MM.1S (cell line): ENCODE measurements around the gene MAPK11.

Experiments
- DNase-seq: peaks from one replicate; pipeline ENCODE4 v3.0.0-alpha.2; 2015
- H2AFZ ChIP-seq: fragments of 300-600 bp; sonication (generic); 2 replicates; pipeline ENCODE4 v1.6.0; 2016; ENCODE audit warnings: antibody characterized with exemption, low read length
- H3F3A ChIP-seq: fragments of 300-600 bp; sonication (generic); 2 replicates; pipeline ENCODE4 v1.6.1; 2016; ENCODE audit warnings: mild to moderate bottlenecking, antibody characterized with exemption, low read length, moderate library complexity, mixed read lengths; ENCODE audit not compliant: insufficient read depth
- H3K27ac ChIP-seq: fragments of 300-600 bp; sonication (generic); 2 replicates; pipeline ENCODE4 v1.5.1; 2016; ENCODE audit warnings: mild to moderate bottlenecking, low read length
- H3K27me3 ChIP-seq: fragments of 300-600 bp; sonication (generic); replicated peaks from 2 replicates; pipeline ENCODE4 v1.6.0; 2016; ENCODE audit warnings: low read length; ENCODE audit not compliant: insufficient read depth
- H3K36me3 ChIP-seq: fragments of 300-600 bp; sonication (generic); replicated peaks from 2 replicates; pipeline ENCODE4 v1.6.1; 2016; ENCODE audit warnings: mild to moderate bottlenecking, low read length, mixed read lengths; ENCODE audit not compliant: insufficient read depth
- H3K4me1 ChIP-seq: fragments of 300-600 bp; sonication (generic); 2 replicates; pipeline ENCODE4 v1.6.1; 2016; ENCODE audit warnings: low read length, mixed read lengths
- H3K4me2 ChIP-seq: fragments of 300-600 bp; sonication (generic); 2 replicates; pipeline ENCODE4 v1.6.0; 2016; ENCODE audit warnings: low read depth, low read length
- H3K4me3 ChIP-seq: fragments of 300-600 bp; sonication (generic); 2 replicates; pipeline ENCODE4 v1.5.1; 2016; ENCODE audit warnings: low read length, mixed read lengths
- H3K79me2 ChIP-seq: fragments of 300-600 bp; sonication (generic); 2 replicates; pipeline ENCODE4 v1.6.1; 2016; ENCODE audit warnings: mixed run types, low read length, mixed read lengths
- H3K9ac ChIP-seq: fragments of 300-600 bp; sonication (generic); 2 replicates; pipeline ENCODE4 v1.6.1; 2016; ENCODE audit warnings: low read length, mixed read lengths
- H3K9me2 ChIP-seq: fragments of 300-600 bp; sonication (generic); replicated peaks from 2 replicates; pipeline ENCODE4 v1.6.1; 2016; ENCODE audit warnings: mild to moderate bottlenecking, low read length, mixed read lengths; ENCODE audit not compliant: insufficient read depth
- H3K9me3 ChIP-seq: fragments of 300-600 bp; sonication (generic); replicated peaks from 2 replicates; pipeline ENCODE4 v1.6.1; 2016; ENCODE audit warnings: mild to moderate bottlenecking, low read length, mixed read lengths; ENCODE audit not compliant: insufficient read depth
- H4K20me1 ChIP-seq: fragments of 300-600 bp; sonication (generic); 2 replicates; pipeline ENCODE4 v1.6.1; 2016; ENCODE audit warnings: mild to moderate bottlenecking, low read length, moderate library complexity, mixed read lengths; ENCODE audit not compliant: insufficient read depth
- EZH2 ChIP-seq: fragments of 300-600 bp; sonication (generic); optimal IDR thresholded peaks from 2 replicates; pipeline ENCODE3; 2017; ENCODE audit warnings: low read depth, mild to moderate bottlenecking, antibody characterized with exemption, low read length, mixed read lengths
- EZH2phosphoT487 ChIP-seq: fragments of 300-600 bp; sonication (generic); IDR thresholded peaks from 2 replicates; pipeline ENCODE4 v1.6.1; 2018; ENCODE audit warnings: antibody characterized with exemption, low read length
- TF ChIP-seq, protein P1 (sequence below): fragments of 300-600 bp; sonication (generic); IDR thresholded peaks from 2 replicates; pipeline ENCODE4 v1.5.1; 2016; ENCODE audit warnings: antibody characterized with exemption, low read length, mixed read lengths

The MAPK11 gene

DNA sequence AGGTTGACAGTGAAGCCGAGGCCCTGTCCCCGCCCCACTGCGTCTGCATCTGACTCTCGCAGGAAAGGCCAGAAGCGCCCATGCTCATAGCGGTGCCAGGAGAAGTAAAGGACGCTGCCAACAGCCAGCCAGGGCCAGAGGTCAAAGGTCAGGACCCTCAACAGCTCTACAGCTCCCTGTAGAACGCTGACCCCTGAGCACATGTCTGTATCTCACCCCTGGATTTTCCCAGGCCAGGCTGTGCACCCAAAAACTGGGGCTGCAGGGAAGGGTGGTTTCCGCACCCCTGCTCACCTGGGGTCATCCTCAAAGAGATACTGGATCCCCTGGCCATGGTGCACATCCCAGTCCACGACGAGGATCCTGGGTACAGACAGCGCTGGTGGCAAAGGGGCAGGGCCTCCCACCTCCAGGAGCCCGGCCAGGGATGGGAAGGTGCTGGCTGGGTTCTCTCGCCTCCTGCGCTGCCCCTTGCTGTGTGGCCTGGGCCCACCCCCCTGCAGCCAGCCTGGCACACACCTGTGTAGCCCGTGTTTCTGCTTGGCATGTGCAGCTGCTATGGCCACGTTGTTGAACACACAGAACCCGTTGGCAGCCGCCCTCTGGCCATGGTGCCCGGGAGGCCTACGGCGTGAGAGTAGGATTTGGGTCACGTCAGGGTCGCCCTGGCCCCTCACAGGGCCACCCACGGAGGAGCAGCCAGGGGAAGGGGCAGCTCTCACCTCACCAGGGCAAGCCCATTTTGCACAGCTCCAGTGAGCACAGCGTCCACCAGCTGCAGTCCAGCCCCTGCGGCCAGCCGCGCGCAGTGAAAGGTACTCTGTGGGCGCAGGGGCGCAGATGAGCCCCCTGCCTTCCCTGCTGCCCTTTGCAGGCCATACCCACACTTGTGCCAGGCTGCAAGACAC is 20.6 kb downstream of the MAPK11 start:
- no peaks in the 10 kb centered on the region for H3K27me3 ChIP-seq
- H3K9me2 ChIP-seq = no peaks in the 10 kb centered on the region
- no peak overlapping the region for H3K27ac ChIP-seq
- no peak for DNase-seq
- peaks cover 41% of the 10 kb centered on the region for H3K79me2 ChIP-seq
- H4K20me1 ChIP-seq = no peaks in the 10 kb centered on the region
- H3K4me2 ChIP-seq = peak overlapping the region; percentile 93
- peaks cover 36% of the 10 kb centered on the region for H3K4me1 ChIP-seq
- no peak overlapping the region for H2AFZ ChIP-seq
- peak overlapping the region; percentile 88 for H3K4me3 ChIP-seq
- no peaks in the 10 kb centered on the region for H3K9me3 ChIP-seq
- H3K36me3 ChIP-seq = no peaks in the 10 kb centered on the region
- H3F3A ChIP-seq = peaks cover 36% of the 10 kb centered on the region
- TF ChIP-seq EZH2phosphoT487 (no peak), EZH2 (no peak)
- TF ChIP-seq, protein P1, sequence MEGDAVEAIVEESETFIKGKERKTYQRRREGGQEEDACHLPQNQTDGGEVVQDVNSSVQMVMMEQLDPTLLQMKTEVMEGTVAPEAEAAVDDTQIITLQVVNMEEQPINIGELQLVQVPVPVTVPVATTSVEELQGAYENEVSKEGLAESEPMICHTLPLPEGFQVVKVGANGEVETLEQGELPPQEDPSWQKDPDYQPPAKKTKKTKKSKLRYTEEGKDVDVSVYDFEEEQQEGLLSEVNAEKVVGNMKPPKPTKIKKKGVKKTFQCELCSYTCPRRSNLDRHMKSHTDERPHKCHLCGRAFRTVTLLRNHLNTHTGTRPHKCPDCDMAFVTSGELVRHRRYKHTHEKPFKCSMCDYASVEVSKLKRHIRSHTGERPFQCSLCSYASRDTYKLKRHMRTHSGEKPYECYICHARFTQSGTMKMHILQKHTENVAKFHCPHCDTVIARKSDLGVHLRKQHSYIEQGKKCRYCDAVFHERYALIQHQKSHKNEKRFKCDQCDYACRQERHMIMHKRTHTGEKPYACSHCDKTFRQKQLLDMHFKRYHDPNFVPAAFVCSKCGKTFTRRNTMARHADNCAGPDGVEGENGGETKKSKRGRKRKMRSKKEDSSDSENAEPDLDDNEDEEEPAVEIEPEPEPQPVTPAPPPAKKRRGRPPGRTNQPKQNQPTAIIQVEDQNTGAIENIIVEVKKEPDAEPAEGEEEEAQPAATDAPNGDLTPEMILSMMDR = no peak
- 0 out of 2 replicates have a peak overlapping the region, but pooled peaks have one; percentile 92 for H3K9ac ChIP-seq

DNA sequence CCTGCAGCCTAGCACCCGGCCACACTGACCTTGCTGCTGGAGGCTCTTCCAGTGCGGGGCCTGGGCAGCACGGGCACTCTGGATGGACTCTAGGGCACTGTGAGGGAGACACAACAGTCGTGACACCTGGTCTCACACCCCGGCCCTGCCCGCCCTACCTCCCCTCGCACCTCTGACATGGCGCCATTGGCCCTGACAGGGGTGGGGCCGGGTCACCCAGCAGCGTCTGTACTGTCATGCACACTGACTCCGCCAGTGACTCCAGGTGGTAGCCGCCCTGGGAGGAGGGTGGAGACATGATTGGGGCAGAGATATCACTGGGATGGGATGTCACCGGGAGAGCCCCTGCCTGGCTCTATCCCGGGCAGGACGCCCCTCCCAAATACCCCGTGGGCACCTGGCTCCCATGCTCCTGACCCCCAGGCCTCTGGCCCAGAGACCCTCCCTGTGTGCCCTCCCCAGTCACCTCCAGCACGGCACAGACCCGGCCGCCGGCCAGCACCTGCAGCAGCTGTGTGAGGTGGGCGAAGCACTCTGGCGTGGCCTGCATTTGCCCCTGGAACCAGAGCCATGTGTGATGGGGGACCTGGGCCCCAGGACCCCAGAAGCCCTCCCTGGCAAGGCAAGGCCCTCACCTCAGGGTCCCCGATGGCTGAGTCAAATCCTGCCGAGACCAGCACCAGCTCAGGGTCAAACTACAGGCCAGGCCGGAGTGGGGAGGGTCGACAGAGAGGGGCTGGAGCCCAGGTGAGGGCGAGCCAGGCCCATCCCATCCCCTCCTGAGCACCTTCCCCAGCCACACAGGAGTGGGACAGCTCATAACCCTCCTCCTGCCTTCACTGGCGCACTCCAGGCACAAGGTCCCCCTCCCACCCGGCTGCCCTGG is 21.7 kb downstream of the MAPK11 start:
- Histone ChIP-seq H3K9me2 (no peaks in the 10 kb centered on the region), H3F3A (peaks cover 46% of the 10 kb centered on the region), H3K4me3 (no peak overlapping the region), H3K9me3 (no peaks in the 10 kb centered on the region), H3K36me3 (no peaks in the 10 kb centered on the region), H3K27me3 (no peaks in the 10 kb centered on the region), H4K20me1 (no peaks in the 10 kb centered on the region), H3K9ac (peak overlapping the region; percentile 34), H3K4me2 (peak overlapping the region; percentile 28; the same call in 1 of the 2 replicates), H3K79me2 (peaks cover 53% of the 10 kb centered on the region), H3K27ac (peak overlapping the region; percentile 69; the same call in 1 of the 2 replicates), H2AFZ (no peak overlapping the region), H3K4me1 (peaks cover 36% of the 10 kb centered on the region)
- TF ChIP-seq EZH2phosphoT487 (no peak), EZH2 (no peak)
- TF ChIP-seq, protein P1 = no peak
- DNase-seq = no peak

DNA sequence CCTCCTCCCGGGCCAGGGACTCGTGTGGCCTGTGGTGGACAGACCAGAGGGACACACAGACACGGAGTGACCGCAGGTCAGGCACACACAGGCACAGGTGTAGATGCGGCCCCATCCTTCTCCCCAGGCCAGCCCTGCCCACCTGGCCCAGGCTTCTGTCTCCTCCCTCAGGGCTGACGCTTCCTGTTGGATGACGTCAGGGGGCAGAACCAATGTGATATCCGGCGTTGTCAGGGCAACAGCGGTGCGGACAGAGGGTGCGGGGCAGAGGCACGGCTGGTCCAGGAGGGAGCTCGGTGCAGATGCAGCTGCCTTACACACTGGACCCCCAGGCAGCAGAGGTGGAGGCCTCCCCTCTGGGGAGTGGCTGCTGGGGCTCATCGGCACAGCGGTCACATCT is 22.4 kb downstream of the MAPK11 start:
- Histone ChIP-seq H2AFZ (no peak overlapping the region), H3K27ac (peak overlapping the region; percentile 69; the same call in 1 of the 2 replicates), H3K27me3 (no peaks in the 10 kb centered on the region), H3K36me3 (no peaks in the 10 kb centered on the region), H3K9me2 (no peaks in the 10 kb centered on the region), H3K9me3 (no peaks in the 10 kb centered on the region), H3K79me2 (peaks cover 60% of the 10 kb centered on the region), H3K4me3 (no peak overlapping the region), H3K4me2 (peak overlapping the region; percentile 40; the same call in 1 of the 2 replicates), H3K4me1 (peaks cover 36% of the 10 kb centered on the region), H4K20me1 (no peaks in the 10 kb centered on the region), H3F3A (peaks cover 46% of the 10 kb centered on the region), H3K9ac (peak overlapping the region; percentile 34; the same call in 1 of the 2 replicates)
- DNase-seq = peak; percentile 91
- TF ChIP-seq EZH2phosphoT487 = no peak
- no peak for TF ChIP-seq EZH2
